B cell (primary cell): Measurements from ENCODE around the gene PARVA. TPM values are rescaled to one million over a fixed set of nuclear protein-coding genes. Genes with fewer than 3 reads are reported as not detected.

Experiments used
- ATAC-seq: fragments of 200-7000 bp; cut with Tn5 transposase; one replicate; pipeline ENCODE4 v1.10.0; 2021; ENCODE audit warnings: low read depth, mild to moderate bottlenecking, moderate number of reproducible peaks, moderate library complexity
- CTCF ChIA-PET: fragments of 350-600 bp; sonication (Branson Sonifier 250); formaldehyde crosslinking; loops from one replicate; lab custom pipeline; 2021; ENCODE audit warnings: antibody characterized with exemption, inconsistent platforms; lab: Charles Lee
- POLR2A ChIA-PET: fragments of 350-600 bp; sonication (Branson Sonifier 250); formaldehyde crosslinking; loops from one replicate; lab custom pipeline; 2021; ENCODE audit warnings: antibody characterized with exemption; lab: Charles Lee
- DNase-seq: peaks from one replicate; pipeline ENCODE4 v3.0.0; 2013
- H2AFZ ChIP-seq: 2 replicates; pipeline ENCODE4 v1.6.1; 2012; ENCODE audit warnings: mild to moderate bottlenecking, low read depth, low read length; ENCODE audit not compliant: insufficient read depth, poor library complexity, severe bottlenecking
- H3K27ac ChIP-seq, 2 donors: 1 replicate in 1 of 2; 2 replicates in 1 of 2; pipeline ENCODE4 v1.5.1; 2012 to 2013; ENCODE audit warnings: low read length in 2 of 2, mild to moderate bottlenecking in 2 of 2, moderate library complexity in 1 of 2
- H3K27me3 ChIP-seq, 4 experiments: fragments of 200-600 bp in 1 of 4; sonication (generic) in 1 of 4; replicated peaks in 1 of 4; 1 replicate in 2 of 4; 2 replicates in 2 of 4; pipeline versions ENCODE4 v1.6.1 to v1.7.0; 2013 to 2016; ENCODE audit warnings: low read length in 3 of 4, mild to moderate bottlenecking in 2 of 4, mixed read lengths in 1 of 4, moderate library complexity in 1 of 4; ENCODE audit not compliant: insufficient read depth in 4 of 4, control insufficient read depth in 3 of 4; ENCODE audit errors: control extremely low read depth in 1 of 4
- H3K36me3 ChIP-seq, 2 experiments: replicated peaks in 1 of 2; 1 replicate in 1 of 2; 2 replicates in 1 of 2; pipeline versions ENCODE4 v1.6.1 to v1.7.1; 2013; ENCODE audit warnings: low read length in 1 of 2; ENCODE audit not compliant: insufficient read depth in 2 of 2, control insufficient read depth in 1 of 2; ENCODE audit errors: control extremely low read depth in 1 of 2, extremely low read depth in 1 of 2
- H3K4me1 ChIP-seq, 2 donors: fragments of 200-600 bp in 1 of 2; sonication (generic) in 1 of 2; 1 replicate in 1 of 2; 2 replicates in 1 of 2; pipeline versions ENCODE4 v1.5.1 to v1.6.1; 2013 to 2017; ENCODE audit warnings: low read length in 2 of 2; ENCODE audit not compliant: control insufficient read depth in 2 of 2, insufficient read depth in 2 of 2
- H3K4me2 ChIP-seq: replicated peaks from 2 replicates; pipeline ENCODE3; 2012; ENCODE audit warnings: mild to moderate bottlenecking, low read depth, low read length; ENCODE audit not compliant: poor library complexity, severe bottlenecking
- H3K4me3 ChIP-seq, 5 experiments: fragments of 200-600 bp in 1 of 5; sonication (generic) in 1 of 5; 1 replicate in 3 of 5; 2 replicates in 2 of 5; pipeline versions ENCODE4 v1.5.1 to v1.7.0; 2011 to 2016; ENCODE audit warnings: low read length in 4 of 5, mild to moderate bottlenecking in 4 of 5, low read depth in 2 of 5, control low read depth in 1 of 5, moderate library complexity in 1 of 5; ENCODE audit not compliant: insufficient read depth in 1 of 5; ENCODE audit errors: control extremely low read depth in 1 of 5, extremely low read depth in 1 of 5
- H3K79me2 ChIP-seq: fragments of 200-600 bp; sonication (generic); one replicate; pipeline ENCODE4 v1.6.0; 2016; ENCODE audit warnings: low read length; ENCODE audit not compliant: control insufficient read depth, insufficient read depth
- H3K9ac ChIP-seq: fragments of 200-600 bp; sonication (generic); 2 replicates; pipeline ENCODE4 v1.6.1; 2017; ENCODE audit warnings: mild to moderate bottlenecking, low read length, moderate library complexity
- H3K9me3 ChIP-seq, 3 donors: one replicate each; pipeline versions ENCODE4 v1.6.1 to v1.7.1; 2013; ENCODE audit warnings: low read length in 2 of 3; ENCODE audit not compliant: control insufficient read depth in 2 of 3, insufficient read depth in 1 of 3; ENCODE audit errors: control extremely low read depth in 1 of 3
- H4K20me1 ChIP-seq: 2 replicates; pipeline ENCODE4 v1.6.0; 2012; ENCODE audit warnings: mild to moderate bottlenecking, low read length; ENCODE audit not compliant: insufficient read depth, control insufficient read depth, poor library complexity, severe bottlenecking
- H3K27ac Mint-ChIP-seq: one replicate; pipeline ENCODE4 v1.8.0; 2021; ENCODE audit warnings: mixed read lengths
- H3K27me3 Mint-ChIP-seq: one replicate; pipeline ENCODE4 v1.8.0; 2021; ENCODE audit warnings: mixed read lengths
- H3K4me1 Mint-ChIP-seq: one replicate; pipeline ENCODE4 v1.8.0; 2021; ENCODE audit warnings: mixed read lengths
- H3K4me3 Mint-ChIP-seq: one replicate; pipeline ENCODE4 v1.8.0; 2021; ENCODE audit warnings: mixed read lengths
- H3K9me3 Mint-ChIP-seq: one replicate; pipeline ENCODE4 v1.8.0; 2022; ENCODE audit warnings: mixed read lengths; ENCODE audit not compliant: insufficient read depth
- CTCF ChIP-seq: fragments of 200-600 bp; IDR thresholded peaks from one replicate; pipeline ENCODE4 v1.8.0; 2022; ENCODE audit warnings: antibody characterized with exemption, mild to moderate bottlenecking
- EZH2 ChIP-seq: IDR thresholded peaks from 2 replicates; pipeline ENCODE4 v1.6.1; 2012; ENCODE audit warnings: borderline replicate concordance, low read depth, mild to moderate bottlenecking, moderate library complexity, low read length; ENCODE audit not compliant: insufficient read depth, poor library complexity, severe bottlenecking
- WGBS: methylation state at CpG from one replicate; pipeline ENCODE4 v1.1.5; 2013; ENCODE audit warnings: missing lambda C conversion rate; ENCODE audit not compliant: insufficient coverage; 5-methylcytosine and 5-hydroxymethylcytosine counted together
- intact Hi-C: fragments of 100-400 bp; cut with micrococcal nuclease; formaldehyde crosslinking; loops from one replicate; pipeline ENCODE4 v1.10.0; 2022
- polyA plus RNA-seq: library from polyadenylated mRNA; depleted of rRNA; stranded (reverse); fragments of >200 nt; gene quantifications from 2 replicates; pipeline ENCODE4 v1.2.3, GENCODE V29; 2012
- total RNA-seq, 2 donors: library from RNA; stranded (reverse); fragments of 120-200 nt in 1 of 2; gene quantifications; 1 replicate in 1 of 2; 2 replicates in 1 of 2; pipeline versions ENCODE4 v1.2.3 to v1.2.4, GENCODE V29; 2013 to 2022

The PARVA gene
- total and polyA plus RNA-seq, 2 donors (not counting 1 experiment from before 2014, with no cell fraction given), result not detected

- intact Hi-C loops, result no loop called here
- CTCF ChIA-PET, result interaction anchor here (1.0 to 1.8 kb wide), 4 partner anchors 9 to 1012 kb away, joined by 3 to 9 read pairs (median 6); no protein-coding TSS in a partner anchor
- Histone ChIP-seq H3K9ac (no peak overlapping the region), H3K36me3 (no peaks in the 10 kb centered on the region), H2AFZ (no peak overlapping the region), H3K27me3 (no peaks in the 10 kb centered on the region), H3K4me1 (no peaks in the 10 kb centered on the region), H3K4me2 (no peak overlapping the region), H3K4me3 (no peak overlapping the region), H3K27ac (no peak overlapping the region), H3K79me2 (no peaks in the 10 kb centered on the region), H4K20me1 (no peaks in the 10 kb centered on the region), H3K9me3 (no peaks in the 10 kb centered on the region)
- ATAC-seq, result no peak
- DNase-seq, result peak; percentile 30
- Mint-ChIP-seq H3K9me3 (no peaks in the 10 kb centered on the region), H3K4me3 (no peak overlapping the region), H3K27ac (no peak overlapping the region), H3K4me1 (no peaks in the 10 kb centered on the region), H3K27me3 (peaks cover 4% of the 10 kb centered on the region)
- TF ChIP-seq CTCF (peak; percentile 68), EZH2 (no peak)
- 6% methylated on average over 4 of the region's 7 CpGs for WGBS
- POLR2A ChIA-PET, result no interaction called here
Measured at GRCh38 chr11:12331239-12331874, 46.0 kb upstream of the PARVA start.

DNA sequence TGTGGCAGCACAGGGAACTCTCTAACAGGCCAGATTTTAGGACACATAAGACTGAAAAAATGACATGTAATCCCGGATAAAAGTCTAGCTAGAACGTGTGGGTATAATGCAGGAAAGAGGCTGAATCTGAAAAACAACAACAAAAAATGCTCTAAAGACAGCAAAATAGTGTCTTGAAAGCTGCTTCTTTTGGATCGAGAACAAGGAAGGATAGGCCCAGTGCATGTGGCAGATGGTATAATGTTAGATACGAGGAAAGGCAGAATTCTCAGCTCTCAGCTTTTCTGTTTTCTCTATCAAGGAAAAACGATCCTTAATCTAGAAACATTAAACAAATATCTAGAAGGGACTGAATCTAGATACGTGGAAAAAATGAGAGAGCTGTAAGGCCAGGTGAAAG lies 33.8 kb upstream of the PARVA start:
- no peaks in the 10 kb centered on the region for H3K9me3 ChIP-seq
- Mint-ChIP-seq H3K27ac (no peak overlapping the region), H3K27me3 (peaks cover 5% of the 10 kb centered on the region), H3K9me3 (no peaks in the 10 kb centered on the region), H3K4me1 (no peaks in the 10 kb centered on the region), H3K4me3 (no peak overlapping the region)
- ChIA-PET POLR2A (no interaction called here), CTCF (interaction anchor here (0.7 to 1.1 kb wide), 2 partner anchors 12 to 14 kb away, joined by 3 read pairs; no protein-coding TSS in a partner anchor)
- no peak overlapping the region for H3K27ac ChIP-seq
- no peak for TF ChIP-seq EZH2
- TF ChIP-seq CTCF, result no peak
- no peaks in the 10 kb centered on the region for H4K20me1 ChIP-seq
- no peak overlapping the region for H3K4me2 ChIP-seq
- H3K79me2 ChIP-seq, result no peaks in the 10 kb centered on the region
- no peaks in the 10 kb centered on the region for H3K27me3 ChIP-seq
- no peak overlapping the region for H3K9ac ChIP-seq
- DNase-seq, result no peak
- H3K4me1 ChIP-seq, result no peaks in the 10 kb centered on the region
- intact Hi-C loops, result no loop called here
- no peak for ATAC-seq
- no peak overlapping the region for H3K4me3 ChIP-seq
- 83% methylated on average over 1 of the region's 6 CpGs for WGBS
- H3K36me3 ChIP-seq, result no peaks in the 10 kb centered on the region
- no peak overlapping the region for H2AFZ ChIP-seq
